GM12878 (cell line): ENCODE measurements around the gene FASTKD2. TPM values are rescaled to one million over a fixed set of nuclear protein-coding genes. Genes with fewer than 3 reads are reported as not detected.

Source experiments
- ATAC-seq: fragments of 200-7000 bp; cut with Tn5 transposase; 3 replicates; pipeline ENCODE4 v1.9.1; 2020; ENCODE audit warnings: mild to moderate bottlenecking, moderate library complexity
- BruUV-seq: library from RNA; stranded (reverse); fragments of 400-500 nt; replicated peaks from 2 replicates; lab custom pipeline; 2021; lab: Mats Ljungman, UMichigan
- CTCF ChIA-PET: fragments of 300-600 bp; sonication (Branson Sonifier 250); formaldehyde crosslinking; extraction: SDS; loops from one replicate; lab custom pipeline; 2021; ENCODE audit warnings: inconsistent platforms; lab: Yijun Ruan, JAX
- POLR2A ChIA-PET: fragments of 350-600 bp; formaldehyde crosslinking; extraction: SDS; loops from one replicate; lab custom pipeline; 2021; ENCODE audit warnings: inconsistent platforms; lab: Charles Lee
- RAD21 ChIA-PET: fragments of 300-600 bp; sonication (Branson Sonifier 250); formaldehyde crosslinking; loops from one replicate; lab custom pipeline; 2023; ENCODE audit warnings: antibody characterized with exemption; ENCODE audit not compliant: unreplicated experiment; lab: Charles Lee
- SMC1A ChIA-PET: fragments of 300-600 bp; sonication (Branson Sonifier 250); formaldehyde crosslinking; loops from one replicate; lab custom pipeline; 2023; ENCODE audit not compliant: unreplicated experiment, uncharacterized antibody; lab: Charles Lee
- DNase-seq: peaks from one replicate; pipeline ENCODE4 v3.0.0-alpha.2; 2011; ENCODE audit warnings: low read depth, low spot score
- FAIRE-seq: peaks from 3 replicates; lab custom pipeline; 2011; peaks lifted over from hg19 to GRCh38; lab: Jason Lieb, UNC
- H2AFZ ChIP-seq: 2 replicates; pipeline ENCODE4 v1.6.0; 2011; ENCODE audit warnings: low read depth, low read length, control low read depth; ENCODE audit not compliant: control insufficient read depth
- H3K27ac ChIP-seq: 2 replicates; pipeline ENCODE4 v1.5.1; 2011; ENCODE audit warnings: control low read depth; ENCODE audit not compliant: control insufficient read depth, insufficient read depth
- H3K27me3 ChIP-seq, 2 experiments: replicated peaks in 1 of 2; 2 replicates each; pipeline versions ENCODE4 v1.6.0 to v1.6.1; 2011; ENCODE audit warnings: low read length in 1 of 2; ENCODE audit not compliant: control insufficient read depth in 2 of 2, insufficient read depth in 2 of 2
- H3K36me3 ChIP-seq, 2 experiments: 2 replicates each; pipeline ENCODE4 v1.5.1; 2011; ENCODE audit warnings: low read length in 1 of 2; ENCODE audit not compliant: control insufficient read depth in 2 of 2, insufficient read depth in 2 of 2
- H3K4me1 ChIP-seq: 2 replicates; pipeline ENCODE4 v1.6.1; 2011; ENCODE audit warnings: mild to moderate bottlenecking, low read length, moderate library complexity, mixed read lengths; ENCODE audit not compliant: control insufficient read depth, insufficient read depth
- H3K4me2 ChIP-seq: 2 replicates; pipeline ENCODE4 v1.6.0; 2011; ENCODE audit warnings: control low read depth; ENCODE audit not compliant: control insufficient read depth, insufficient read depth
- H3K4me3 ChIP-seq: fragments of 200-600 bp; sonication (generic); 2 replicates; pipeline ENCODE4 v1.5.1; 2016
- H3K79me2 ChIP-seq: 2 replicates; pipeline ENCODE4 v1.6.0; 2011; ENCODE audit warnings: low read length; ENCODE audit not compliant: control insufficient read depth, insufficient read depth
- H3K9ac ChIP-seq: 2 replicates; pipeline ENCODE4 v1.8.0; 2011; ENCODE audit warnings: low read length, control low read depth, mixed read lengths; ENCODE audit not compliant: control insufficient read depth, insufficient read depth
- H3K9me3 ChIP-seq: replicated peaks from 3 replicates; pipeline ENCODE4 v1.5.1; 2011; ENCODE audit warnings: mild to moderate bottlenecking, low read length; ENCODE audit not compliant: control insufficient read depth, insufficient read depth
- H4K20me1 ChIP-seq: 2 replicates; pipeline ENCODE4 v1.6.0; 2011; ENCODE audit not compliant: control insufficient read depth, insufficient read depth
- DPF2 ChIP-seq: fragments of 450-650 bp; IDR thresholded peaks from 2 replicates; pipeline ENCODE4 v1.6.1; 2017; ENCODE audit warnings: mild to moderate bottlenecking
- MEF2B ChIP-seq: fragments of 450-650 bp; IDR thresholded peaks from 2 replicates; pipeline ENCODE4 v1.6.1; 2018; ENCODE audit warnings: mild to moderate bottlenecking, moderate library complexity; ENCODE audit not compliant: partially characterized antibody, poor library complexity, severe bottlenecking
- MYB ChIP-seq: fragments of 150-350 bp; IDR thresholded peaks from 2 replicates; pipeline ENCODE4 v1.6.1; 2014; ENCODE audit warnings: mild to moderate bottlenecking, low read depth, low read length, borderline replicate concordance
- PAX8 ChIP-seq: fragments of 450-650 bp; IDR thresholded peaks from 2 replicates; pipeline ENCODE4 v1.6.1; 2017; ENCODE audit warnings: mild to moderate bottlenecking, moderate library complexity
- SMARCA5 ChIP-seq: fragments of 450-650 bp; IDR thresholded peaks from 2 replicates; pipeline ENCODE4 v1.6.1; 2017; ENCODE audit warnings: mild to moderate bottlenecking
- STAT1 ChIP-seq: fragments of 450-650 bp; conservative IDR thresholded peaks from 2 replicates; pipeline ENCODE4 v1.6.1; 2014; ENCODE audit warnings: antibody characterized with exemption, mild to moderate bottlenecking
- TAF1 ChIP-seq: IDR thresholded peaks from 2 replicates; pipeline ENCODE4 v1.6.1; 2011; ENCODE audit warnings: mild to moderate bottlenecking, low read depth, low read length, borderline replicate concordance
- WGBS: methylation state at CpG from one replicate; pipeline ENCODE4 v1.1.6; 2016; ENCODE audit warnings: low lambda C conversion rate; ENCODE audit not compliant: insufficient replicate concordance, insufficient coverage; ENCODE audit errors: missing lambda C conversion rate; 5-methylcytosine and 5-hydroxymethylcytosine counted together
- in situ Hi-C: fragments of 300-500 bp; cut with MboI; formaldehyde crosslinking; loops from 9 replicates; pipeline ENCODE4 v1.14.3; 2018; ENCODE audit warnings: mixed read lengths
- intact Hi-C: fragments of 100-400 bp; cut with micrococcal nuclease; formaldehyde crosslinking; loops from one replicate; pipeline ENCODE4 v1.14.2; 2022; ENCODE audit not compliant: unreplicated experiment
- polyA plus RNA-seq, 11 experiments: library from polyadenylated mRNA; depleted of rRNA in 4 of 11; unstranded in 6 of 11; stranded (reverse) in 5 of 11; fragments of >200 nt; fragmentation: Nextera tagmentation in 4 of 11; fragmentation: Illumina TruSeq in 1 of 11; extraction: Ambion mirVana in 4 of 11; extraction: Trizol in 1 of 11; gene quantifications; 1 replicate in 1 of 11; 2 replicates in 10 of 11; pipeline versions ENCODE4 v1.2.1 to v1.2.3, GENCODE V29; 2011 to 2016; ENCODE audit warnings: inconsistent platforms in 2 of 11, missing spikeins in 2 of 11, low read depth in 1 of 11
- total RNA-seq, 4 experiments: library from RNA; depleted of rRNA in 3 of 4; stranded (reverse); fragments of >200 nt in 3 of 4; fragmentation: Illumina TruSeq in 1 of 4; extraction: Trizol in 1 of 4; gene quantifications; 2 replicates each; pipeline versions ENCODE4 v1.2.1 to v1.2.3, GENCODE V29; 2013 to 2021
- TF ChIP-seq, protein P1 (sequence below): fragments of 450-650 bp; IDR thresholded peaks from 2 replicates; pipeline ENCODE4 v1.6.1; 2017; ENCODE audit warnings: low read depth, mild to moderate bottlenecking, moderate library complexity
- TF ChIP-seq, protein P2 (sequence below): fragments of 450-650 bp; IDR thresholded peaks from 2 replicates; pipeline ENCODE4 v1.6.1; 2018; ENCODE audit warnings: borderline replicate concordance, mild to moderate bottlenecking; ENCODE audit not compliant: partially characterized antibody

The FASTKD2 gene
- total and polyA plus RNA-seq, 10 of the 15 experiments (the other 5 are each of a cell fraction or from before 2014, with no cell fraction given), result 32.1 to 115 (median 52.3) TPM

- intact Hi-C loops, result no loop called here
- POLR2A ChIA-PET, result no interaction called here
- H3K79me2 ChIP-seq, result no peaks in the 10 kb centered on the region
Observed at GRCh38 chr2:206756816-206757215, 8.6 kb upstream of the FASTKD2 start.

GRCh38 chr2:206764673-206765241 is 649 bp upstream of the FASTKD2 start:
- FAIRE-seq, result no peak
- no peak for TF ChIP-seq STAT1
- TF ChIP-seq MYB, result no peak
- TF ChIP-seq, protein P1, sequence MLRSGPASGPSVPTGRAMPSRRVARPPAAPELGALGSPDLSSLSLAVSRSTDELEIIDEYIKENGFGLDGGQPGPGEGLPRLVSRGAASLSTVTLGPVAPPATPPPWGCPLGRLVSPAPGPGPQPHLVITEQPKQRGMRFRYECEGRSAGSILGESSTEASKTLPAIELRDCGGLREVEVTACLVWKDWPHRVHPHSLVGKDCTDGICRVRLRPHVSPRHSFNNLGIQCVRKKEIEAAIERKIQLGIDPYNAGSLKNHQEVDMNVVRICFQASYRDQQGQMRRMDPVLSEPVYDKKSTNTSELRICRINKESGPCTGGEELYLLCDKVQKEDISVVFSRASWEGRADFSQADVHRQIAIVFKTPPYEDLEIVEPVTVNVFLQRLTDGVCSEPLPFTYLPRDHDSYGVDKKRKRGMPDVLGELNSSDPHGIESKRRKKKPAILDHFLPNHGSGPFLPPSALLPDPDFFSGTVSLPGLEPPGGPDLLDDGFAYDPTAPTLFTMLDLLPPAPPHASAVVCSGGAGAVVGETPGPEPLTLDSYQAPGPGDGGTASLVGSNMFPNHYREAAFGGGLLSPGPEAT, result no peak
- TF ChIP-seq, protein P2, sequence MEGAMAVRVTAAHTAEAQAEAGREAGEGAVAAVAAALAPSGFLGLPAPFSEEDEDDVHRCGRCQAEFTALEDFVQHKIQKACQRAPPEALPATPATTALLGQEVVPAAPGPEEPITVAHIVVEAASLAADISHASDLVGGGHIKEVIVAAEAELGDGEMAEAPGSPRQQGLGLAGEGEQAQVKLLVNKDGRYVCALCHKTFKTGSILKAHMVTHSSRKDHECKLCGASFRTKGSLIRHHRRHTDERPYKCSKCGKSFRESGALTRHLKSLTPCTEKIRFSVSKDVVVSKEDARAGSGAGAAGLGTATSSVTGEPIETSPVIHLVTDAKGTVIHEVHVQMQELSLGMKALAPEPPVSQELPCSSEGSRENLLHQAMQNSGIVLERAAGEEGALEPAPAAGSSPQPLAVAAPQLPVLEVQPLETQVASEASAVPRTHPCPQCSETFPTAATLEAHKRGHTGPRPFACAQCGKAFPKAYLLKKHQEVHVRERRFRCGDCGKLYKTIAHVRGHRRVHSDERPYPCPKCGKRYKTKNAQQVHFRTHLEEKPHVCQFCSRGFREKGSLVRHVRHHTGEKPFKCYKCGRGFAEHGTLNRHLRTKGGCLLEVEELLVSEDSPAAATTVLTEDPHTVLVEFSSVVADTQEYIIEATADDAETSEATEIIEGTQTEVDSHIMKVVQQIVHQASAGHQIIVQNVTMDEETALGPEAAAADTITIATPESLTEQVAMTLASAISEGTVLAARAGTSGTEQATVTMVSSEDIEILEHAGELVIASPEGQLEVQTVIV, result no peak
- peak; percentile 87; the same call in 1 of the 2 replicates for TF ChIP-seq PAX8
- no peak for TF ChIP-seq MEF2B

More at GRCh38 chr2:206756816-206757215, 8.6 kb upstream of the FASTKD2 start:
- BruUV-seq, result no TSS peak
- ChIA-PET RAD21 (no interaction called here), CTCF (interaction anchor here (1.1 kb wide), 1 partner anchor 720 kb away, joined by 3 read pairs; no protein-coding TSS in a partner anchor), SMC1A (no interaction called here)
- Histone ChIP-seq H3K4me2 (no peak overlapping the region), H3K4me1 (no peaks in the 10 kb centered on the region), H3K9ac (no peak overlapping the region), H3K27ac (no peak overlapping the region), H3K36me3 (no peaks in the 10 kb centered on the region), H4K20me1 (no peaks in the 10 kb centered on the region), H2AFZ (no peak overlapping the region), H3K27me3 (no peaks in the 10 kb centered on the region; a peak in 1 of 4 replicates), H3K4me3 (no peak overlapping the region), H3K9me3 (no peaks in the 10 kb centered on the region)
- TF ChIP-seq DPF2 (no peak), TAF1 (no peak), SMARCA5 (no peak)
- FAIRE-seq (no peak), ATAC-seq (no peak), DNase-seq (no peak)
- in situ Hi-C loops, result no loop called here
- 24% methylated on average over 1 of the region's 1 CpG for WGBS

More at GRCh38 chr2:206764673-206765241, 649 bp upstream of the FASTKD2 start:
- Histone ChIP-seq H2AFZ (peak overlapping the region; percentile 97), H3K4me2 (peak overlapping the region; percentile 77), H3K27ac (peak overlapping the region; percentile 92; the same call in 1 of the 2 replicates), H3K9me3 (no peaks in the 10 kb centered on the region), H3K4me3 (peak overlapping the region; percentile 97), H3K4me1 (peaks cover 2% of the 10 kb centered on the region; the same call in 1 of the 2 replicates), H3K79me2 (peaks cover 28% of the 10 kb centered on the region), H3K27me3 (no peaks in the 10 kb centered on the region), H4K20me1 (no peaks in the 10 kb centered on the region), H3K9ac (peak overlapping the region; percentile 95), H3K36me3 (peaks cover 0 to 4% of the 10 kb centered on the region in 2 experiments; a peak in 1 of 4 replicates)
- SMC1A ChIA-PET, result interaction anchor here (0.8 to 1.2 kb wide), 4 partner anchors 17 to 208 kb away, joined by 3 to 7 read pairs (median 4); no protein-coding TSS in a partner anchor
- in situ Hi-C loops, result no loop called here
- CTCF ChIA-PET, result interaction anchor here (0.7 to 2.5 kb wide), 4 partner anchors 16 to 374 kb away, joined by 3 to 10 read pairs (median 4); no protein-coding TSS in a partner anchor
- ATAC-seq (no peak), DNase-seq (no peak)
- RAD21 ChIA-PET, result interaction anchor here (1.1 to 1.8 kb wide), 2 partner anchors 18 to 862 kb away, joined by 4 to 5 read pairs; no protein-coding TSS in a partner anchor
- POLR2A ChIA-PET, result interaction anchor here (0.5 to 1.0 kb wide), 3 partner anchors 9 to 766 kb away, joined by 4 to 8 read pairs (median 5); partner anchors contain the start of gene KLF7
- 11% methylated on average over 18 of the region's 18 CpGs for WGBS
- intact Hi-C loops, result no loop called here
- BruUV-seq, result no TSS peak
